GM18519 (cell line): ENCODE results near the gene FCHSD2.
"Not testable (repeated sequence)": the region's sequence is repeated elsewhere in the genome, so short reads cannot be mapped to it uniquely, and the experiment has no call there.

Experiments used
- ATAC-seq: cut with Tn5 transposase; IDR thresholded peaks from one replicate; pipeline ENCODE4 v1.9.1; 2021; ENCODE audit warnings: mild to moderate bottlenecking, moderate library complexity; ENCODE audit not compliant: unreplicated experiment, low FRiP score

The FCHSD2 gene

DNA sequence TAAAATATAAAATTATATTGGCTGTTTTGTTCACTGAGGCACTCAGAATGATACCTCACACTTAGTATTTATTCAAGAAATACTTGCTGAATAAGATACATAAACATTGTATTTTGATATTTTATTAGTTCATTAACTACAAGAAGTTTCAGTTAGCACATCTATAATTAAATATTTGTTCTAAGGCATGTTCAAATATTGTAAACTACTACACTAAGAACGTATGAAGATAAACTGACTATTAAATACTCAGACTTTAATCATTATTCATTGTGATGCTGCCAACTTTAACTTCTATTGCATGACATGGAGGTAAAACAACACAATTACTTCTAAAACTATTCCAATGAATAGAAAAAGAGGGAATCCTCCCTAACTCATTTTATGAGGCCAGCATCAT is 198.5 kb downstream of the FCHSD2 start:
- ATAC-seq, result no peak

DNA sequence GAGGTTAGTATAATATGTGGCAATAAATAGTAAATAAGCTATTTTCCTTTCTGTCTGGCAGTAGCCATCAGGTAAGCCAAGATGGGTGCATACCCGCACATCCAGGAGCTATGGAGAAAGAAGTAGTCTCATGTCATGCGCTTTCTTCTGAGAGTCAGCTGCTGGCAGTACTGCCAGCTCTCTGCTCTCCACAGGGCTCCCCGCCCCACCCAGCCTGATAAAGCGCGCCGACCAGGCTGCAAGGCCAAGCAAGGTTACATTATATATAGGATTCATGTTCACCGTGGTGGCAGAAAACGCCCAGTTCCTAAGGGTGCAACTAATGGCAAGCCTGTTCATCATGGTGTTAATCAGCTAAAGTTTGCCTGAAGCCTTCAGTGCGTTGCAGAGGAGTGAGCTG is 201.7 kb downstream of the FCHSD2 start:
- no peak for ATAC-seq

DNA sequence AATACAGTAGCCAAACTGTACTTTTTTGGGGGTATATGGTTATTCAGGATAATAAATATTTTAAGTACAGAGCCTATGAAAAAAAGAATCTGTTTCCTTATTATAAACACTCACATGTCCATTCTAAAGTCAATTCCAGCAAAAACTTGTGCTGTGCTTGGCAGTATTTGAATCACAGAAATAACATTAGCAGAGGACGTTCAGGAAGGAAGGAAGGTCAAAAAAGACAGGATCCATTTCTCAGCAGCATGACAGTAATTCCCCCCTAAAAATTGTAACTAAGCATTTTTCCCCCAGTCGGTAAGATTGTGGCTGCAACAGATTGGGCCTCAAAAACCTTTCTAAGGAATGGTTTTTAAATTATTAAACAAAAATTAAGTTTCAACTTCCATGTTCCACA is 203.1 kb downstream of the FCHSD2 start:
- ATAC-seq, result no peak

DNA sequence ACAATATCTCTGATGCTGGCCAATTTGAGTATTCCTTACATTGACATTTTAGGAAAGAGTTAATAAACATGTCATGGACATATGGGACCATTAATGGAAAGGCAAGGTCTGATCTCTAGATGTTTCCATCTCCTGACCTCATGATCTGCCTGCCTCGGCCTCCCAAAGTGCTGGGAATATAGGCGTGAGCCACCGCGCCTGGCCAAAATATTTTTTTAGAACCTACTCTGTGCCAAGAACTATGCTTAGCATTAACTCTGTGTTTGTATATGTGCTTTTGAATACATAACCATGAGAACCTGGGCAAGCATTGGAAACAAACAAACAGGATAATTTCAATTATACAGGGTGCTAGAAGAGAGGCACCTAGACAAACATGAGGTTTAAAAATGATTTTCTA is 204.7 kb downstream of the FCHSD2 start:
- no peak for ATAC-seq

DNA sequence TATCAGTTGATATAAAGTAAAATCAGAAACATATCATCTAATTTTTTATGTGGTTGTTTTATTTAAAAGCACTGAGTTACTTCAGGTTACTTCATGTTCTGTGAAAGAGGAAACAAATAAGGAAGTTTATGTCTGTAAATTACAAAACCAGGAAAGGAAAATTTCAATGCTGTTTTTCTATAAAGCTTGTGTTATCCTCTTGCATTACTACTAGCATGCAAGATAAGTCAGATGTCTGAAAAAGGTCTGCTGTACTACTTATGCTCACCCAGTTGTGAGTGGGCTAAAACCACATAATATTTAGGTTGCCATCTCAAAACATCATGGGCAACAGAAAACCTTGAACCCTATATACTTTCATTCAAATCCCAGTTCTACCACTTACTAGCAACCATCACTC is 206.4 kb downstream of the FCHSD2 start:
- ATAC-seq, result no peak

DNA sequence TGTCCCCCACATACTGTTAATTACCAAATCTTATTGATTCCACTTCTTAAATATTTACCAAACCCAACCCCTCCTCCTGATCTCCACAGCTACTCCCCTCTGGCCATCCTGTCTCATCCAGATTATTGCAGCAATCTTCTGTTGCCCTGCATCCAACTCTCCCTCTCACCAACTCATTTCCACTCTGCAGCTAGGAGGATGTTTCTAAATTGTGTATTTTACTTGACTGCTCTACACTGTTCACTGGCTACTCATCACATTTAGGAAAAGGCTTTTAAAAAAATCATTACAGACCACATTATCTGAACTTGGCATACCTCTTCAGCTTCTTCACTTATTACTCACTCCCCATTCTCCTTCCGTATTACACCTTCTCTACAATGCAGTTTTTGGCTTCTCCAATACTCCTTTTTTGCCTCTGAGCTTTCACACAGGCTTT is 210.0 kb downstream of the FCHSD2 start:
- ATAC-seq, result no peak

DNA sequence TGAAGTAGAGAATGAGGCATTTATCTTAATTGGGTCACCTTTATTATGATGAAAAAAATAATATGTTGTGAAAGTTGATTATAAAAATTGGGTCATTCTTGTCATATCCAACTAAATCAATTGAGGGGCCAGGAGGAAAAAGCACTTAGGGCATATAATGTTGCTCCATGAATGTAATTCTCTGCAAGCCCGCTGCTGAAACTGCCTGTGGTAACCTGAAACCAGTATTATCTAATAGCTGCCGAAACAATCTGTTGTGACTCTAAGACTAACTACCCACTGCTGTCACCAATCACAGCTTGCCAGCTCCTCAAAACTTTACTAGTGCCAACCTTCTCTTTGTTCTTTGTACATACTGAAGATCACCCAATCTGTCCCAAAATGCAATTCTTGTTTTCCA is 212.1 kb downstream of the FCHSD2 start:
- ATAC-seq, result no peak

DNA sequence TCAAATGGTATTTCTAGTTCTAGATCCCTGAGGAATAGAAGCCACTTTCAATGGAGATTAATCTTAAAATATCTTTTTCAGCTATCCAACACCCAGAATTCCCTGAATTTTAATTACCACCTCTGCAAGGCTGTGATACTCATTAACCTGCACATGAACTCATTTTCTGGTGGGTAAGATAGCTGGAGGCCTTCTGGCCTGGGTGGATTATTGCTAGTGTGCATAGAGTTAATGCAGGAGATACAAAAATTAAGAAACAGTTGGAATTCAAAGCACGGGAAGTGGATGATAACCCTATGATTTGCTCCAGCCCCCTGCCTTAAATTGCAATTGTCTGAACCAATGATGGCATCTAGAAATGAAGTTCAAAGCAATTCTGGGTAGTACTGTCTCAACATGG is 212.9 kb downstream of the FCHSD2 start:
- no peak for ATAC-seq

DNA sequence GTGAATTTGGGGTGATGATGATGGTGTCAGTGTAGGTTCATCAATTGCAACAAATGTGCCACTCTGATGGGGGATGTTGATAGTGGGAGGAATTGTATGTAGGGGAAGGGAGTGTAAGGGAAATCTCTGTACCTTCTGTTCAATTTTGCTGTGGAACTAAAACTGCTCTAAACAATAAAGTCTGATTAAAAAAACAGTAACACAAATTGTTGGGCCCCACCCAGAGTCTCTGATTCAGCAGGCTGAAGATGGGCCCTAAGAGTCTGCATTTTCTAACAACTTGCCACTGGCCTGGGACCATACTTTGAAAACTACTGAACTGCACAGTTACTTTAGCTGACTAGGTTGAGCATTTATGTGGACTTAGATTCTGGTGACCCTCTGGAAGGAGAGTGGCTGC is 214.7 kb downstream of the FCHSD2 start:
- no peak for ATAC-seq

DNA sequence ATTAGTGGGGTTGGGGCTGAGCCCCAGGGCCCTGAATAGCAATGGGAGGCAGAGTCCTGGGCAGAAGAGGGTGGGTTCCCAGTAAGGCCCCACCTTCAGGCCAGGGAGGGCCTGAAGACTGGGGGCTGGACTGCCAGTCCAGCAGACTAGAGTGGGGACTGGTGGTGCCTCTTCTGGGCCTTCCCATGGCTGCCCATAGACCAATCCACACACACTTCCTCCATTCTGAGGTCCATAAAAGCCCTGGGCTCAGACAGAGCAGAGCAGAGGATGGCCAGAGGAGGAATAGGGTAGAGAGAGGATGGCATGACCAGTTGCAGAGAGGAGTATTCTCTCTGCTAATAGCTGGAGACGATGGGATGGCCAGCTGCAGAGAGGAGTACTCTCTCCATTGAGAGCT is 216.0 kb downstream of the FCHSD2 start:
- no peak for ATAC-seq

DNA sequence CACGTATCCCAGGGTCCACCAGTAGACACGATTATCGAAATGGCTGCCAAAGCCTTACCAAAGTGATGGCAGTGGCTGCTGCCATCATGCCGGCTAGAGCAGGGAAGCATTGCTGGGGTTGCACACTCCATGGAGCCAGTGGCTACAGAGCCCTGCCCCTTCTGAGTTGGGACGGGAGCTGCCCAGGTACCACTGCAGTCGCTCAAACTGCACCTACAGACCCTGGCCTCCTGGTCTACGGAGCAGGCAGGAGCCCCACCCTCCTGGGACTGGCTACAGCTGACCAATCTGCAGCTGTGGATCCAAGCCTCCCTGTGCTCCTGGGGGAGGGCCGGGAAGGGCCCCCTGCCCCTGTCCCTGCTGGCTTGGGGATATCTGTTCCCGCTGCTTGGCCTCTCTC is 216.5 kb downstream of the FCHSD2 start:
- no peak for ATAC-seq

DNA sequence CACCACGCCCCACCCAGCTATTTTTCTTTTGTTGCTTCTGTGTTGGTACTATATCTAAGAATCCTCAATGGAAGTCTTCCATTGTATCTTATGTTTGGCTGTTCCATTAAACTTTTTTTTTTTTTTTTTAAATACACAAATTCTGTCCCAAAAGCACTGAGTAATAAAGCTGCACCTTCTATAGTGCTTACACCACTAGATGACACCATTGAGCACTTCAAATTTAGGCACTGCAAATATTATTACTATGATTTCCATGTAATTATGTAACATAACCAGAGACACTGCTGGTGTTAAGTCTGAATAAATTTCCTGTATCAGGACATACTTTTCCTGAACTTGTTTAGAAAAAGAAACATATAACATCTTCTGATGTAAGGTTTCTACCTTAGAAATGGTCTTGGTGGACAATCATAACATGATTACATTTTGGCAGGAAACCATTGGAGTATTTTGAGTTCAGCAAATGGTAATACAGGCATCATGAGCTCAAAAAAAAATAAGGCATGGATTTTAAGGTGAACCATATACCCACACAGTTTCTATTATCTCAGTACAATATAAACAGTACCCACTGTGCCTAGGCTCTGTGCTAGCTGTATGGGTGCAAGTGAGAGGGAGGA is 217.4 kb downstream of the FCHSD2 start:
- ATAC-seq, result no peak

DNA sequence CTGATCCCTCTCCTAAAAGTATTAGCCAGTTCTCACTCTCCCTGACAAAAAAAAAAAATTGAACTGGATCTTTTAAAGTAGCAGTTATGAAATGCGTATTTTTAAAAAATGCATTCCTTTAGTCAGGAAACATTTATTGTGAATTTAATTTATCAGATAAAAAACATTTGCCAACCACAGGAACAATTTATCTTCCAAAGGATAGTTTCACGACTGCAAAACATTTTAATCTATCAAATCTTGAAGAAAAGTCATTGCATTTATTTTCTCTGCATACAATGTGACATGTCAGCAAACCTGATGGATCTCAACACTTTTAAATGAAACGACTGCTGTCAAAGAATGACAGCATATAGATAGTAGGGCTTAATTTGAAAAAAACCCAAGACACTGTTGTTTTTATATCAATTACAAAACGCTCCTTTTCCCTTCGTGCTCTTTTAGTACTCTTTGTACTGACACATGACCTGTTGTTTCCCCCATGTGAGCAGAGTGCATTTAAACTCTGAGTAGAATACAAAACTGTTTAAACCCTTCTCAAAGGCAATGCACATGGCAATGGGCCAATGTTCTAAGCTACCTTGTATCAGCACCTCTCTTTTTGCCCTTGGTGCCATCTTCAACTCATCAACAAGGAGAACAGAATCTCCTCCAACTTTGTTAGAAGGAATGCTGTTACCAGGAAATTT is 220.9 kb downstream of the FCHSD2 start:
- ATAC-seq, result no peak

DNA sequence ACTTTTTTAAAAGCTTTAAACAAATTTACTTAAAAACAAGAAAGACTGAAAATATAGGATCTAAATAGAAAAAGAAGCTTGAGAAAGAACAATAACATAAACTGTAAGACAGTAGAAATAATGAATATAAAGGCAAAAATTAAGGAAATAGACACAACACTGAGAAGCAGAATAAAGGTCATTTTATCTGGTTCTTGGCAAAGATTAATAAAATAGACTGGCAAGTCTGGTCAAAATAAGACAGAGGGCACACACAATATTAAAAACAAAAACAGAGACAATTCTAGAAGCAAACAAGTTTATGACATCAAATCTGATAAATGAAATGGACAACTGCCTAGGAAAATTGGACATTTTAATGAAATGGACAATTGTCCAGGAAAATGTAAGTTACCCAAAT is 222.1 kb downstream of the FCHSD2 start:
- ATAC-seq, result no peak

DNA sequence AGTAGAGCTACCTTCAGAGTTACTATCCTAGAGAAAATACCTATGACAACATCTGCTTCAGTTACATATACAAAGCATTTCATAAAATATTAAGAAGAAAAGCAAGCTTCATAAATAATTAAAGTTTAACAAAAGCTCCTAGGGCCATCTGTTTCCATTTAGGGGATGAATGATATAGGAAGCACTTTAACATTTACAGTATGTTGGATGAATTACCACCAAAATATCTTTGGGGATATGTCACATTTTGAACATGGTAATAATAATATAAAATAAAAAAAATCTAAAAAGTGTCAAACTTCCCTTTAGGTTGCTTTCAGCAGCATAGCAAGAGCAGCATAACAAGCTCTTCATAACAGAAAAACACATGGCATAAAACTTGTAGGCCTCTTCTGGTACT is 223.3 kb downstream of the FCHSD2 start:
- no peak for ATAC-seq

DNA sequence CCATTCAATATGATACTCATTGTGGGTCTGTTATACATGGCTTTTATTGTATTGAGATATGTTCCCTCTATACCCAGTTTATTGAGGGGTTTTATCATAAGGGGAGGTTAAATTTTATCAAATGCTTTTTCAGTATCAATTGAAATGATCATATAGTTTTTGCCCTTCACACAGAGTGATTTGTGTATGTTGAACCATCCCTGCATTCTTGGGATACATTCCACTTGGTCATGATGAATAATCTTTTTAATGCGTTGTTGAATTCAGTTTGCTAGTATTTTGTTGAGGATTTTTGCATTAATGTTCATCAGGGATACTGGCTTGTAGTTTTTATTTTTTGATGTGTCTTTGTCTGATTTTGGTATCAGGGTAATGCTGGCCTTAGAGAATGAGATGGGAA is 229.9 kb downstream of the FCHSD2 start:
- ATAC-seq, result no peak

DNA sequence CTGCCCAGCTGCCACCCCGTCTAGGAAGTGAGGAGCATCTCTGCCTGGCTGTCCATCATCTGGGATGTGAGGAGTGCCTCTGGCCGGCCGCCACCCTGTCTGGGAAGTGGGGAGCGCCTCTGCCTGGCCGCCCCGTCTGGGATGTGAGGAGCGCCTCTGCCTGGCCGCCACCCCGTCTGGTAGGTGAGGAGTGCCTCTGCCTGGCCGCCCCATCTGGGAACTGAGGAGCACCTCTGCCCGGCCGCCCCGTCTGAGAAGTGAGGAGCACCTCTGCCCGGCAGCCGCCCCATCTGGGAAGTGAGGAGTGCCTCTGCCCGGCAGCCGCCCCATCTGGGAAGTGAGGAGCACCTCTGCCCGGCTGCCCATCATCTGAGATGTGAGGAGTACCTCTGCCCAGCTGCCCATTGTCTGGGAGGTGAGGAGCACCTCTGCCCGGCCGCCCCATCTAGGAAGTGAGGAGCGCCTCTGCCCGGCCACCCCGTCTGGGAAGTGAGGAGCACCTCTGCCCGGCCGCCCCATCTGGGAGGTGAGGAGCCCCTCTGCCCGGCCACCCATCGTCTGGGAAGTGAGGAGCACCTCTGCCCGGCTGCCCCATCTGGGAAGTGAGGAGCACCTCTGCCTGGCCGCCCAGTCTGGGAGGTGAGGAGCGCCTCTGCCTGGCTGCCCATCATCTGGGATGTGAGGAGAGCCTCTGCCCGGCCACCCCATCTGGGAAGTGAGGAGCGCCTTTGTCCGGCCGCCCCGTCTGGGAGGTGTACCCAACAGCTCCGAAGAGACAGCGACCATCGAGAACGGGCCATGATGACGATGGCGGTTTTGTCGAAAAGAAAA is 232.3 kb downstream of the FCHSD2 start:
- not testable (repeated sequence) for ATAC-seq

DNA sequence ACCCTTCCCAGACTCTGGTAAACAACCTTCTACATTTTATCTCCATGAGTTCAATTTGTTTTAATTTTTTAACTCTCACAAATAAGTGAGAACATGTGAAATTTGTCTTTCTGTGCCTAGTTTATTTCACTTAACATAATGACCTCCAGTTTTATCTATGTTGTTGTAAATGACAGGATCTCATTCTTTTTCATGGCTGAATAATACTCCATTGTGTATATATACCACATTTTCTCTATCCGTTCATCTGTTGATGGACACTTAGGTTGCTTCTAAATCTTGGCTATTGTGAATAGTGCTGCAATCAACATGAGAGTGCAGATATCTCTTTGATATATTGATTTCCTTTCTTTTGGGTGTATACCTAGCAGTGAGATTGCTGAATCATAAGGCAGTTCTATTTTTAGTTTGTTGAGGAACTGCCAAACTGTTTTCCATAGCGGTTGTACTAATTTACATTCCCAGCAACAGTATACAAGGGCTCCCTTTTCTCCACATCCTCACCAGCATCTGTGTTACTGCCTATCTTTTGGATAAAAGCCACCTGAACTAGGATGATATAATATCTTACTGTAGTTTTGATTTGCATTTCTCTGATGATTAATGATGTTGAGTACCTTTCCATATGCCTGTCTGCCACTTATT is 234.0 kb downstream of the FCHSD2 start:
- no peak for ATAC-seq

DNA sequence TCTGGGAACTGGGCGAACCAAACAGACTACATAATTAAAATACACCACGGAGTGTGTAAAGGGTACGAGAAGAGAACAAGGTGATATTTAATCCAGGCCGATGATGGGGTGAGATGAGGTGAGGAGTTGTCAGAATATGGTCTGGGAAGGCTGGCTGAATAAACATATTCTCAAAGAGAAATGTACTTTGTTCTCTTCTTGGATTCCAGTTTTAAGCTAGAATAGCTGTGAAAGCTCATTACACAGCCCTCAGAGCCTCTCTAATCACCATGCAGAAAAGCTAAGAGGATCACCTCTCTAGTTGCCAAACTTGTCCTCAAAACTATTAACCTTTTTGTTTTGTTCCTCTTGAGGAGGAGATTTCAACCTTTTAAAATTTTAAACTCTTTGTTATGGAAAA is 238.1 kb downstream of the FCHSD2 start:
- ATAC-seq, result no peak

DNA sequence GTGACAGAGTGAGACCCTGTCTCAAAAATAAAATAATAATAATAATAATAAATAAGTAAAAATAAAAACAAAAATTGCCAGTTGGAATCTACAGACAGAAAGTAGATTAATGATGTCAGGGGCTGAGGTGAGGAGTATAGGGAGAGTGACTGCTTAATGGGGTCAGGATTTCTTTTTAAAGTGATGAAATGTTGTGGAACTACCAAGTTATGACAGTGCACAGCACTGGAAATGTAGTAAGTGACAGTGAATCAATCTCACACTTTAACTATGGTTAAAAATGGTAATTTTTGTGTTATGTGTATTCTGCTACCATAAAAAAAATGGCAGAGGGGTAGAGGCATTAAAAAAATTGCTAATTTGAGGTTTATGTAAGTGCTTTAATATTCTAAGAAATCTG is 240.7 kb downstream of the FCHSD2 start:
- ATAC-seq, result no peak

DNA sequence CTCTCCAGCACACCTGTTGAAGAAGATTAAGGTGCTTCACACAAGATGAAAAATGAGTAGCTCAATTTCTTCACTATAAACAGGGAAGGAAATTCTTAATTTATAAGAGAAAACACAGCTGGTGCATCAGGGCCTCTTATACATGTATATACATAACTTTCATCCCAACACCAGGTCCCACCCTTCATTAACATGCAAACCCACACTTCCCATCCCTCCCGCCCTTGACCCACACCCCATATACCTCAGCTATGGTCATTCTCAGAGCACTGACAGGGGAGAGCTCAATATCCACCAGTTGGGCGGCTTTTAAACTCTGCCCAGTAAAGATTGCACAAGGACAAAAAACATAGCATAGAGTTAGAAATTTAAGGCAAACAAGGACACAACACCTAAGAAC is 242.1 kb downstream of the FCHSD2 start:
- ATAC-seq, result no peak
